MM.1S (cell line): ENCODE measurements around the gene OPRD1.

Experiments
- DNase-seq: peaks from one replicate; pipeline ENCODE4 v3.0.0-alpha.2; 2015
- H2AFZ ChIP-seq: fragments of 300-600 bp; sonication (generic); 2 replicates; pipeline ENCODE4 v1.6.0; 2016; ENCODE audit warnings: antibody characterized with exemption, low read length
- H3F3A ChIP-seq: fragments of 300-600 bp; sonication (generic); 2 replicates; pipeline ENCODE4 v1.6.1; 2016; ENCODE audit warnings: mild to moderate bottlenecking, antibody characterized with exemption, low read length, moderate library complexity, mixed read lengths; ENCODE audit not compliant: insufficient read depth
- H3K27ac ChIP-seq: fragments of 300-600 bp; sonication (generic); 2 replicates; pipeline ENCODE4 v1.5.1; 2016; ENCODE audit warnings: mild to moderate bottlenecking, low read length
- H3K27me3 ChIP-seq: fragments of 300-600 bp; sonication (generic); replicated peaks from 2 replicates; pipeline ENCODE4 v1.6.0; 2016; ENCODE audit warnings: low read length; ENCODE audit not compliant: insufficient read depth
- H3K36me3 ChIP-seq: fragments of 300-600 bp; sonication (generic); replicated peaks from 2 replicates; pipeline ENCODE4 v1.6.1; 2016; ENCODE audit warnings: mild to moderate bottlenecking, low read length, mixed read lengths; ENCODE audit not compliant: insufficient read depth
- H3K4me1 ChIP-seq: fragments of 300-600 bp; sonication (generic); 2 replicates; pipeline ENCODE4 v1.6.1; 2016; ENCODE audit warnings: low read length, mixed read lengths
- H3K4me2 ChIP-seq: fragments of 300-600 bp; sonication (generic); 2 replicates; pipeline ENCODE4 v1.6.0; 2016; ENCODE audit warnings: low read depth, low read length
- H3K4me3 ChIP-seq: fragments of 300-600 bp; sonication (generic); 2 replicates; pipeline ENCODE4 v1.5.1; 2016; ENCODE audit warnings: low read length, mixed read lengths
- H3K79me2 ChIP-seq: fragments of 300-600 bp; sonication (generic); 2 replicates; pipeline ENCODE4 v1.6.1; 2016; ENCODE audit warnings: mixed run types, low read length, mixed read lengths
- H3K9ac ChIP-seq: fragments of 300-600 bp; sonication (generic); 2 replicates; pipeline ENCODE4 v1.6.1; 2016; ENCODE audit warnings: low read length, mixed read lengths
- H3K9me2 ChIP-seq: fragments of 300-600 bp; sonication (generic); replicated peaks from 2 replicates; pipeline ENCODE4 v1.6.1; 2016; ENCODE audit warnings: mild to moderate bottlenecking, low read length, mixed read lengths; ENCODE audit not compliant: insufficient read depth
- H3K9me3 ChIP-seq: fragments of 300-600 bp; sonication (generic); replicated peaks from 2 replicates; pipeline ENCODE4 v1.6.1; 2016; ENCODE audit warnings: mild to moderate bottlenecking, low read length, mixed read lengths; ENCODE audit not compliant: insufficient read depth
- H4K20me1 ChIP-seq: fragments of 300-600 bp; sonication (generic); 2 replicates; pipeline ENCODE4 v1.6.1; 2016; ENCODE audit warnings: mild to moderate bottlenecking, low read length, moderate library complexity, mixed read lengths; ENCODE audit not compliant: insufficient read depth
- EZH2 ChIP-seq: fragments of 300-600 bp; sonication (generic); optimal IDR thresholded peaks from 2 replicates; pipeline ENCODE3; 2017; ENCODE audit warnings: low read depth, mild to moderate bottlenecking, antibody characterized with exemption, low read length, mixed read lengths
- EZH2phosphoT487 ChIP-seq: fragments of 300-600 bp; sonication (generic); IDR thresholded peaks from 2 replicates; pipeline ENCODE4 v1.6.1; 2018; ENCODE audit warnings: antibody characterized with exemption, low read length
- TF ChIP-seq, protein P1 (sequence below): fragments of 300-600 bp; sonication (generic); IDR thresholded peaks from 2 replicates; pipeline ENCODE4 v1.5.1; 2016; ENCODE audit warnings: antibody characterized with exemption, low read length, mixed read lengths

OPRD1 gene

GRCh38 chr1:28894785-28895184 is 82.8 kb downstream of the OPRD1 start:
- Histone ChIP-seq H3K9me2 (no peaks in the 10 kb centered on the region), H3K36me3 (no peaks in the 10 kb centered on the region), H3K9me3 (no peaks in the 10 kb centered on the region), H3K4me2 (no peak overlapping the region), H3K27ac (no peak overlapping the region), H3K27me3 (no peaks in the 10 kb centered on the region), H2AFZ (no peak overlapping the region), H3F3A (no peaks in the 10 kb centered on the region), H3K4me1 (no peaks in the 10 kb centered on the region), H3K79me2 (peaks cover 58% of the 10 kb centered on the region), H3K9ac (no peak overlapping the region), H4K20me1 (no peaks in the 10 kb centered on the region), H3K4me3 (no peak overlapping the region)
- TF ChIP-seq EZH2phosphoT487 (no peak), EZH2 (no peak)
- TF ChIP-seq, protein P1, sequence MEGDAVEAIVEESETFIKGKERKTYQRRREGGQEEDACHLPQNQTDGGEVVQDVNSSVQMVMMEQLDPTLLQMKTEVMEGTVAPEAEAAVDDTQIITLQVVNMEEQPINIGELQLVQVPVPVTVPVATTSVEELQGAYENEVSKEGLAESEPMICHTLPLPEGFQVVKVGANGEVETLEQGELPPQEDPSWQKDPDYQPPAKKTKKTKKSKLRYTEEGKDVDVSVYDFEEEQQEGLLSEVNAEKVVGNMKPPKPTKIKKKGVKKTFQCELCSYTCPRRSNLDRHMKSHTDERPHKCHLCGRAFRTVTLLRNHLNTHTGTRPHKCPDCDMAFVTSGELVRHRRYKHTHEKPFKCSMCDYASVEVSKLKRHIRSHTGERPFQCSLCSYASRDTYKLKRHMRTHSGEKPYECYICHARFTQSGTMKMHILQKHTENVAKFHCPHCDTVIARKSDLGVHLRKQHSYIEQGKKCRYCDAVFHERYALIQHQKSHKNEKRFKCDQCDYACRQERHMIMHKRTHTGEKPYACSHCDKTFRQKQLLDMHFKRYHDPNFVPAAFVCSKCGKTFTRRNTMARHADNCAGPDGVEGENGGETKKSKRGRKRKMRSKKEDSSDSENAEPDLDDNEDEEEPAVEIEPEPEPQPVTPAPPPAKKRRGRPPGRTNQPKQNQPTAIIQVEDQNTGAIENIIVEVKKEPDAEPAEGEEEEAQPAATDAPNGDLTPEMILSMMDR, result no peak
- DNase-seq, result no peak

DNA sequence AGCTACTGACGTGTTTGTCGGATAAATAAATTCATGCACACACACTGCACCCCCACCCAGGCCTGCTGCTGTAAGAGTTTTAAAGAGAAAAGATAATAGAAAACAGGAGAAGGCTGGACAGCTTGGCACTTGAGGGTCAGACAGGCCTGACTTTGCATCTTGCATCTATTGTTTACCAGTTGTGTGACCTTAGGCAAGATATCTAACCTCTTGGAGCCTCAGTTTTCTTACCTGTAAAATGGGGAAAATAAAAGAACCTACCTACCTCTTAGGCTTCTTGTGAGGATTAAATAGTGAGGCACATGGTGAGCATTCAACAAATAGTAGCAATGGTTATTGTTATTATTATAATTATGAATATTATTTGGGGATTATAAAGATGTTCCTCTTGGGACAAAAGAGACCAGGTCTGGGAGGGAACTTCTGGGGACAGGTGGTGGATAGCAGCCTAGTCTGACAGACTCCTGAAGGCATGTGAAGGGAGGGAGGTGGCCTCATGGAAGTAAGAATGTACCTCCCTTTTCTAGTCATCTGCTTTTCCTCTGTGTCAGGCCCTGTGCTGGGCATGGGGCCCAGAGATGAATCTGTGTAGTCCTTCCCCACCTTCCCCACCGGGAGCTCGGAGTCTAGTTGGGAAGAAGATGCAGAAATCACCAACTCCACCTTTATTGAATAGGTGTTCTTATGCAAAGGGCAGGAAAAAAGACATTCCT is 84.1 kb downstream of the OPRD1 start:
- Histone ChIP-seq H3K9ac (no peak overlapping the region), H2AFZ (no peak overlapping the region), H3K4me2 (no peak overlapping the region), H3K9me3 (no peaks in the 10 kb centered on the region), H3K4me1 (no peaks in the 10 kb centered on the region), H3K79me2 (peaks cover 55% of the 10 kb centered on the region), H4K20me1 (no peaks in the 10 kb centered on the region), H3K27ac (no peak overlapping the region), H3K36me3 (no peaks in the 10 kb centered on the region), H3K27me3 (no peaks in the 10 kb centered on the region), H3K9me2 (no peaks in the 10 kb centered on the region), H3F3A (no peaks in the 10 kb centered on the region), H3K4me3 (no peak overlapping the region)
- TF ChIP-seq EZH2phosphoT487 (no peak), EZH2 (no peak)
- TF ChIP-seq, protein P1, result no peak
- no peak for DNase-seq

DNA sequence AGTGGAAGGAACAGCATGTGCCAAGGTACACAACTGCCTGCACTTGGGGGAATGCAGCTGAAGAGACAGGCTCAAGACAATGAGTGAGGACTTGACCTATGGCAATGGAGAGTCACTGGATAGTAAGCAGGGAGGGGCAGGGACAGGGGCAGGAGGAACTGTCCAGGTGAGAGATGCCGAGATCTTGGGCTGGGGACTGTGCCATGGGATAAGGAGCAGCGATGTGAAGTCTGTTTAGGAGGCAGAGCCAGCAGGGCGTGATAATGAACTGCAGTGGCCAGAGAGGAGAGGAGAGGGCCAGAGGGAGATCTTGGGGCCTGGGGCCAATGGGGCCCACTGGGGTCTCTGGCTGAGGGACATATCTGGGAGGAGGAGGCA is 84.6 kb downstream of the OPRD1 start:
- Histone ChIP-seq H3K9me2 (no peaks in the 10 kb centered on the region), H3F3A (no peaks in the 10 kb centered on the region), H3K9ac (no peak overlapping the region), H3K4me3 (no peak overlapping the region), H4K20me1 (no peaks in the 10 kb centered on the region), H3K79me2 (peaks cover 53% of the 10 kb centered on the region), H3K9me3 (no peaks in the 10 kb centered on the region), H3K4me2 (no peak overlapping the region), H3K4me1 (no peaks in the 10 kb centered on the region), H3K27ac (no peak overlapping the region), H2AFZ (no peak overlapping the region), H3K36me3 (no peaks in the 10 kb centered on the region), H3K27me3 (no peaks in the 10 kb centered on the region)
- no peak for DNase-seq
- TF ChIP-seq, protein P1, result no peak
- no peak for TF ChIP-seq EZH2
- no peak for TF ChIP-seq EZH2phosphoT487
